OCI-LY3 (cell line): ENCODE measurements around the gene MRPL33.

ENCODE experiments used
- EZH2phosphoT487 ChIP-seq: fragments of 200-600 bp; shearing (Covaris generic); IDR thresholded peaks from 2 replicates; pipeline ENCODE4 v1.6.1; 2018; ENCODE audit warnings: antibody characterized with exemption, mixed run types, low read depth
- TF ChIP-seq, protein P1 (sequence below): fragments of 200-600, 300-600 bp; sonication (generic); IDR thresholded peaks from 2 replicates; pipeline ENCODE4 v1.5.1; 2014; ENCODE audit warnings: antibody characterized with exemption, low read length, low read depth

GRCh38 chr2:27771548-27772335 lies at the start of gene MRPL33:
- TF ChIP-seq, protein P1, sequence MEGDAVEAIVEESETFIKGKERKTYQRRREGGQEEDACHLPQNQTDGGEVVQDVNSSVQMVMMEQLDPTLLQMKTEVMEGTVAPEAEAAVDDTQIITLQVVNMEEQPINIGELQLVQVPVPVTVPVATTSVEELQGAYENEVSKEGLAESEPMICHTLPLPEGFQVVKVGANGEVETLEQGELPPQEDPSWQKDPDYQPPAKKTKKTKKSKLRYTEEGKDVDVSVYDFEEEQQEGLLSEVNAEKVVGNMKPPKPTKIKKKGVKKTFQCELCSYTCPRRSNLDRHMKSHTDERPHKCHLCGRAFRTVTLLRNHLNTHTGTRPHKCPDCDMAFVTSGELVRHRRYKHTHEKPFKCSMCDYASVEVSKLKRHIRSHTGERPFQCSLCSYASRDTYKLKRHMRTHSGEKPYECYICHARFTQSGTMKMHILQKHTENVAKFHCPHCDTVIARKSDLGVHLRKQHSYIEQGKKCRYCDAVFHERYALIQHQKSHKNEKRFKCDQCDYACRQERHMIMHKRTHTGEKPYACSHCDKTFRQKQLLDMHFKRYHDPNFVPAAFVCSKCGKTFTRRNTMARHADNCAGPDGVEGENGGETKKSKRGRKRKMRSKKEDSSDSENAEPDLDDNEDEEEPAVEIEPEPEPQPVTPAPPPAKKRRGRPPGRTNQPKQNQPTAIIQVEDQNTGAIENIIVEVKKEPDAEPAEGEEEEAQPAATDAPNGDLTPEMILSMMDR = no peak
- TF ChIP-seq EZH2phosphoT487 = no peak
